A673 (cell line): ENCODE measurements around the gene FAH.

Experiments used
- CTCF ChIP-seq: fragments of 300-800, 200-600 bp; sonication (generic); conservative IDR thresholded peaks from 2 replicates; pipeline ENCODE4 v1.5.1; 2017; ENCODE audit warnings: low read depth, mild to moderate bottlenecking, antibody characterized with exemption, low read length, moderate library complexity, mixed read lengths
- EZH2 ChIP-seq: fragments of 200-600 bp; sonication (generic); IDR thresholded peaks from 2 replicates; pipeline ENCODE4 v1.6.1; 2017; ENCODE audit warnings: borderline replicate concordance, low read depth, mild to moderate bottlenecking, mixed read lengths, antibody characterized with exemption, low read length; ENCODE audit not compliant: poor library complexity, severe bottlenecking

DNA sequence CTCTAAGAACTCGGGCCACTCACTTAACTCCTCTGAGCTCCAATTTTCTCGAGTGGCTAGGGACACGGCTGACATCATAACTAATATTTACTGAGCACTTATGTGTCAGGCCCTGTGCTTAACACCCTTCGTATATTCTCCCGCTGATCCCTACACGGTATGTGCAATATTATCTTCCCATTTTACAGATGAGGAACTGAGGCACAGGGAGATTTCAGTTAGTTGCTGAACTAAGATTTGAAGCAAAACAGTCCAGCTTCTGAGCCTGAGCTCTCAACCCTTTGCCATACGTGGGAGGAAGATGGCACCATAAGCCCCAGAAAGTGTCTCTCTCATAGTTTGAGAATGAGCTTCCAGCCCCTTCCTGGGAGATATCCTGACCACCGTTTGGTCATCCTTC, 19.6 kb downstream of the FAH start:
- TF ChIP-seq CTCF: no peak
- TF ChIP-seq EZH2: no peak
